ENCODE data around the gene VWF. TPM values are rescaled to one million over a fixed set of nuclear protein-coding genes. Genes with fewer than 3 reads are reported as not detected.

Gene VWF
- total and polyA plus RNA-seq, 2 of the 13 experiments (the other 11 are each of a cell fraction or from before 2014, with no cell fraction given), result 0.20 to 0.25 TPM

DNA sequence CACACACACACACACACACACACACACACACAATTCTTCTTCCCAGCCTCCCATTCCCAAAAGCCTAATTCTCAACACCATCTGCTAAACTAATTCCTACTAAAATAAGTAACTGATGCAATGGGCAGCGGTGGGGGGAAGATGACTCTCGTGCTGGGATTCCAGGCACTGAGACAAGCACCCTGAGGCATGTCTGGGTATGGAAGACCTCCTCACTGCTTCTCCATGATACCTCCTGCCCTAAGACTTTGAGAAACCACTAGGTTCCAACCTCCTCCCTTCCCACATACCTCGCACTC is 789 bp upstream of the VWF start (continued):
- TF ChIP-seq POLR2AphosphoS5 (IDR thresholded peaks at IDR 0.05; ENCODE audit: low read depth, low read length) (no peak), ARHGAP35 (CRISPR knock-in tag; IDR thresholded peaks at IDR 0.05; ENCODE audit: borderline replicate concordance) (no peak)

DNA sequence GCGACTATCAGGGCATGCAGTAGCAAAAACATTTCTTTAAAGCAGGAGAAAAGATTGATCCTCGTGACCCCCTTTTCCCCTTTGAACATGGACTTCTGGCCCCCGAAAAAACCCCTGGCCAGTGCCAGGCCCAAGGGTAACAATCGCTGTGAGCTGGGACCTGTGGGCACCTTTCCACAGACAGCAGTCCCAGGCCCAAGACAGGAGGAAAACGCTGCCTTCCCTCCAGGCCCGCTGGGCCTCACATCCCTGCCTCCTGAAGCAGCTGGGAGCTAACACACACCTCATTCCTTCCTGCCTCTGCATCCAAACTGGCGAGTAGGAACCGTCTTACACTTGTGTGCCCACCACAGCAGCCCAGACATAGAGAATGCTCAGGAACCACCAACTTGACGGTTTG is 1.2 kb downstream of the VWF start:
- no peaks in the 10 kb centered on the region for H3K79me2 ChIP-seq (ENCODE audit: insufficient read depth, low read length)
- DNase-seq (ENCODE audit: low spot score), result no peak
- WGBS (ENCODE audit: low lambda C conversion rate), result 11% methylated on average over 6 of the region's 9 CpGs
- H3K27me3 ChIP-seq (ENCODE audit: control insufficient read depth in 1 of 2, insufficient read depth in 2 of 2, low read length in 2 of 2), result peaks cover 3 to 36% of the 10 kb centered on the region in 2 experiments; a peak in 4 of 5 replicates
- CTCF ChIA-PET (ENCODE audit: low intra/inter-chr PET ratio, low total read pairs), result no interaction called here
- no peak overlapping the region for H3K4me3 ChIP-seq (replicated peaks in 1 of 3; ENCODE audit: insufficient read depth in 1 of 3, low read depth in 2 of 3, low read length in 3 of 3)
- H4K20me1 ChIP-seq (ENCODE audit: insufficient read depth, low read length), result no peaks in the 10 kb centered on the region
- H3K9ac ChIP-seq (ENCODE audit: insufficient read depth, low read depth, low read length), result no peak overlapping the region
- no peak for ATAC-seq
- no peaks in the 10 kb centered on the region for H3K36me3 ChIP-seq (replicated peaks in 1 of 2; ENCODE audit: control insufficient read depth in 1 of 2, insufficient read depth in 2 of 2, low read length in 2 of 2)
- H3K9me3 ChIP-seq (ENCODE audit: low read length), result no peaks in the 10 kb centered on the region
- in situ Hi-C loops (cut with HindIII; ENCODE audit: extremely low pct_ligation_motif_present, low pct_unique_long_range_greater_than_20kb), result no loop called here
- no peak overlapping the region for H3K4me2 ChIP-seq (ENCODE audit: low read depth, low read length)
- intact Hi-C loops (cut with micrococcal nuclease; ENCODE audit: unreplicated experiment), result no loop called here
- FAIRE-seq, result no peak
- no TSS peak for BruUV-seq (replicated peaks)
- H3K27ac ChIP-seq (ENCODE audit: extremely low read length, insufficient read depth, low read length), result no peak overlapping the region
- POLR2A ChIA-PET, result interaction anchor here (0.9 kb wide), 1 partner anchor 58 kb away, joined by 3 read pairs; no protein-coding TSS in a partner anchor
- H2AFZ ChIP-seq (ENCODE audit: low read length), result no peak overlapping the region
- peaks cover 7% of the 10 kb centered on the region; the same call in 1 of the 2 replicates for H3K4me1 ChIP-seq (ENCODE audit: insufficient read depth, low read length)
- TF ChIP-seq, protein P1, sequence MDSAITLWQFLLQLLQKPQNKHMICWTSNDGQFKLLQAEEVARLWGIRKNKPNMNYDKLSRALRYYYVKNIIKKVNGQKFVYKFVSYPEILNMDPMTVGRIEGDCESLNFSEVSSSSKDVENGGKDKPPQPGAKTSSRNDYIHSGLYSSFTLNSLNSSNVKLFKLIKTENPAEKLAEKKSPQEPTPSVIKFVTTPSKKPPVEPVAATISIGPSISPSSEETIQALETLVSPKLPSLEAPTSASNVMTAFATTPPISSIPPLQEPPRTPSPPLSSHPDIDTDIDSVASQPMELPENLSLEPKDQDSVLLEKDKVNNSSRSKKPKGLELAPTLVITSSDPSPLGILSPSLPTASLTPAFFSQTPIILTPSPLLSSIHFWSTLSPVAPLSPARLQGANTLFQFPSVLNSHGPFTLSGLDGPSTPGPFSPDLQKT (CRISPR knock-in tag; IDR thresholded peaks at IDR 0.05; ENCODE audit: borderline replicate concordance), result no peak
- TF ChIP-seq RBAK (CRISPR knock-in tag; IDR thresholded peaks at IDR 0.05) (no peak), ZNF547 (CRISPR knock-in tag; IDR thresholded peaks at IDR 0.05) (no peak), ZKSCAN1 (IDR thresholded peaks at IDR 0.05; ENCODE audit: low read length) (no peak), RAD21 (CRISPR knock-in tag; IDR thresholded peaks at IDR 0.05) (no peak), SUZ12 (IDR thresholded peaks at IDR 0.05; ENCODE audit: low read depth, low read length) (no peak), MZF1 (CRISPR knock-in tag; IDR thresholded peaks at IDR 0.05; ENCODE audit: borderline replicate concordance) (no peak), WIZ (CRISPR knock-in tag; IDR thresholded peaks at IDR 0.05) (no peak), KDM2A (CRISPR knock-in tag; IDR thresholded peaks at IDR 0.05; ENCODE audit: borderline replicate concordance, low read depth) (no peak), ZNF780A (CRISPR knock-in tag; IDR thresholded peaks at IDR 0.05) (no peak), ZNF101 (CRISPR knock-in tag; IDR thresholded peaks at IDR 0.05; ENCODE audit: borderline replicate concordance, low read depth) (no peak), ZNF180 (CRISPR knock-in tag; IDR thresholded peaks at IDR 0.05; ENCODE audit: borderline replicate concordance, low read depth) (no peak)
- TF ChIP-seq, protein P2, sequence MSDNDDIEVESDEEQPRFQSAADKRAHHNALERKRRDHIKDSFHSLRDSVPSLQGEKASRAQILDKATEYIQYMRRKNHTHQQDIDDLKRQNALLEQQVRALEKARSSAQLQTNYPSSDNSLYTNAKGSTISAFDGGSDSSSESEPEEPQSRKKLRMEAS (IDR thresholded peaks at IDR 0.05), result no peak
- TF ChIP-seq, protein P3, sequence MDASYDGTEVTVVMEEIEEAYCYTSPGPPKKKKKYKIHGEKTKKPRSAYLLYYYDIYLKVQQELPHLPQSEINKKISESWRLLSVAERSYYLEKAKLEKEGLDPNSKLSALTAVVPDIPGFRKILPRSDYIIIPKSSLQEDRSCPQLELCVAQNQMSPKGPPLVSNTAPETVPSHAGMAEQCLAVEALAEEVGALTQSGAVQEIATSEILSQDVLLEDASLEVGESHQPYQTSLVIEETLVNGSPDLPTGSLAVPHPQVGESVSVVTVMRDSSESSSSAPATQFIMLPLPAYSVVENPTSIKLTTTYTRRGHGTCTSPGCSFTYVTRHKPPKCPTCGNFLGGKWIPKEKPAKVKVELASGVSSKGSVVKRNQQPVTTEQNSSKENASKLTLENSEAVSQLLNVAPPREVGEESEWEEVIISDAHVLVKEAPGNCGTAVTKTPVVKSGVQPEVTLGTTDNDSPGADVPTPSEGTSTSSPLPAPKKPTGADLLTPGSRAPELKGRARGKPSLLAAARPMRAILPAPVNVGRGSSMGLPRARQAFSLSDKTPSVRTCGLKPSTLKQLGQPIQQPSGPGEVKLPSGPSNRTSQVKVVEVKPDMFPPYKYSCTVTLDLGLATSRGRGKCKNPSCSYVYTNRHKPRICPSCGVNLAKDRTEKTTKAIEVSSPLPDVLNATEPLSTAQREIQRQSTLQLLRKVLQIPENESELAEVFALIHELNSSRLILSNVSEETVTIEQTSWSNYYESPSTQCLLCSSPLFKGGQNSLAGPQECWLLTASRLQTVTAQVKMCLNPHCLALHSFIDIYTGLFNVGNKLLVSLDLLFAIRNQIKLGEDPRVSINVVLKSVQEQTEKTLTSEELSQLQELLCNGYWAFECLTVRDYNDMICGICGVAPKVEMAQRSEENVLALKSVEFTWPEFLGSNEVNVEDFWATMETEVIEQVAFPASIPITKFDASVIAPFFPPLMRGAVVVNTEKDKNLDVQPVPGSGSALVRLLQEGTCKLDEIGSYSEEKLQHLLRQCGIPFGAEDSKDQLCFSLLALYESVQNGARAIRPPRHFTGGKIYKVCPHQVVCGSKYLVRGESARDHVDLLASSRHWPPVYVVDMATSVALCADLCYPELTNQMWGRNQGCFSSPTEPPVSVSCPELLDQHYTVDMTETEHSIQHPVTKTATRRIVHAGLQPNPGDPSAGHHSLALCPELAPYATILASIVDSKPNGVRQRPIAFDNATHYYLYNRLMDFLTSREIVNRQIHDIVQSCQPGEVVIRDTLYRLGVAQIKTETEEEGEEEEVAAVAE (CRISPR knock-in tag; IDR thresholded peaks at IDR 0.05; ENCODE audit: borderline replicate concordance), result no peak

Measured in HepG2 (cell line).